Eye (tissue), 1 donor: ENCODE results near the gene GGT6.

Experiments
- DNase-seq: peaks from one replicate; pipeline ENCODE4 v3.0.0-alpha.2; 2015

Gene GGT6

DNA sequence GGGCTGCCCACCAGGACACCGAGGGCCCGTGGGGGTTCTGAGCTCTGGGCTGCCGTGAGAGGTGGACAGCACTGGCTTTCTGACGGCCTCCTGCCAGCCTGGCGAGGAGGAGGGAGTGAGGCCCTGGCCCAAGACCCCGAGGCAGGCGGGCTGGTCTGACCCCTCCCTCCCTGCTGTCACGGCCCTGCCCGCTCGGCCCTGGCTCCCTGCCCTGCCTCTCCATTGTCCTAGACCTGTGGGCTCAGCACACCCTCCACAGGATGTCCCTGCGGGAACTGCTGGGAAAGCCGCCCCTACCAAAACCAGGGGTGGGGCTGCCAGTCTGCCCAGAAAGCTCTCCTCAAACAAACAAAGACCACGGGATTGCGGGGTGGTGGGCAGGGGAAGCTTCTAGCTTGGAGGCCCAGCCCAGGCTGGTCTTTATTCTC, 41.0 kb downstream of the GGT6 start:
- DNase-seq = peak; percentile 60

DNA sequence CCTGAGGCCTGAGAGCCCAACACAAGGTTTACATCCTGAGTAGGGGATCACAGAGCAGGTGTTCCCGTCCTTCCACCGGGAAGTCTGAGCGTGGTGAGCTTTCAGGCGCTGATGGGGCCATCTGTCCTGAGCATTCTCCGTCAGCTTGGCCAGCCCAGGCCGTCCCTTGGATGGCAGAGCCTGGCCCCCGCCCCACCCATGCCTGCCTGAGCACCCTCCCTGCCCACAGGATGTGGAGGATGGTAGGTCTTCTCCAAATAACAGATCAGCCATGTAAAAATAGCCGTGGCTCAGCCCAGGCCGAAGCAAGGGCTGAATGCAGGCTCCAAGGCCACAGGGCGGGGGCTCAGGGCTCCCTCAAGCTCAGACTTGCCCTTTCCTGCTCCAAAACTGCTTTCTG, 41.5 kb downstream of the GGT6 start:
- no peak for DNase-seq

DNA sequence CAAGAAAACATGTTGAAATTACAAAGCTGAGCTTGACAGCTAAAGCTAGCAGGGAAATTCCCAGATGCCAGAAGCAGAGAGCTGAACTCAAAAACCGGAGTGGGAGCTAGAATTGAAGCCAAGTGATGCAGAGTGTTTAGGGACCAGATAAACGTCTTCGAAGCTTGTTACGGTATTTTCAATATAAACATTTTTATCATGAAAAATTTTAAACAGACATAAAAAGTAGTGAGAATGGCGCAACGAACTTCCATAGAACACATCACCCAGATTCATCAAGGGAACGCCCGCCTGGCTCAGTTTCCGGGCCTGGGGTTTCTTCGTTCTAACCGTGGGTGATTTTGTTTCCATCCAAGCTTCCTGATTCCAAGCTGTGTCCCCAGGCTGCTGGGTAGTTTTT, 43.6 kb downstream of the GGT6 start:
- peak; percentile 67 for DNase-seq

DNA sequence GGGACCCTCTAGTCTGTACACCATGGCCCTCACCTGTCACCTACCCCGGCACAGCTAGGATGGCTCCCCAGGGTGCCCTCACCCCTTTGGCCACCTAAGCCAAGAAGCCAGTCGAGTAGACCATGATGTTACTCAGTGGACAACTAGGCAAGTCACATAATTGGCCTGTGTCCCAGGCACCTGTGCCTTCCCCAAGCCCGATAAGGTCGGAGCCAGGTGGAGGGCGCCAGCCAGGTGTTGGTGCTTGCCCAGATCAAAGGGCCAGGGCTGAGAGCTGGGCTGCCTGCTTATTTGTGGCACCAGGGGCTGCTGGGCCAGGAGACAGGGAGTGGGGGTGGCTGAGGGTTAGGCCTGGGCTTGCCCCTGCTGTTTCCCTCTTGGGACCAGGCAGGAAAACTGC, 44.9 kb downstream of the GGT6 start:
- no peak for DNase-seq

DNA sequence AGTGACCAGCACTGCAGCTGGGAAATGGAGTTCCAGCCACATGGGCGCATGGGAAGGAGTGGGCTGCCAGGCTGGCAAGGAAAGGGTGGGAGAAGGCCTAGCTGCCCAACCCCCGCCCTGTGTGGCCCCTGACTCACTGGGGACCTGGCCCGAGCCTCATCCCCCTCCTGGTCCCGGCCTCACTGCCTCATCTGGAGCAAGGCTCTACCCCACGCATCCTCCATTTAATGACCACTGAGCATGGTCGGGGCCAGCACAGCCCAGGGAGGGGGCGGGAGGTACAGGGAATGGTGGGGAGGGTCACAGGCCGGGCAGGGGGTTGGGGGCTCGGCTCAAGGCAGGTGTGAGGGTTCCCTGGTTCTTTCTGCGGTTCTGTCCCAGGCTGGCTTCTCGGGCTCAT, 45.6 kb downstream of the GGT6 start:
- no peak for DNase-seq

DNA sequence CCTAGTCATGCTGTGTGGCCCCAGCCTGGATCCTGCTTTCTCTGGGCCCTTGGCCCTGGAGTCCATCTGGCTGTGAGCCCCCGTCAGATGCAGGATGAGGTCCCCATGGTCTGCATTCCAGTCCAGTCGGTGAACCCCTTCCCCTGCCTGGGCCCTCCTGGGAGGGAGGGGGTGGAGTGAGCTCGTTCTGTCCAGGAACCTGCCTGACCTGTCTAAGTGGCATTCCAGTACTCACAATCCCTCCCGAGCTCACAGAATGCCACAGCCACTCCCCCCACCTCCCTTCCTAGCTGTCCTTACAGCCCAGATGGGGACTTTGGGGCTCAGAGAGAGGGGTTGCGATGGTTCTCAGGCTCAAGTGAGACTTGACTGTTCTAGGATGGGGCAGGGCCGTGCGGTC, 46.2 kb downstream of the GGT6 start:
- DNase-seq = no peak

DNA sequence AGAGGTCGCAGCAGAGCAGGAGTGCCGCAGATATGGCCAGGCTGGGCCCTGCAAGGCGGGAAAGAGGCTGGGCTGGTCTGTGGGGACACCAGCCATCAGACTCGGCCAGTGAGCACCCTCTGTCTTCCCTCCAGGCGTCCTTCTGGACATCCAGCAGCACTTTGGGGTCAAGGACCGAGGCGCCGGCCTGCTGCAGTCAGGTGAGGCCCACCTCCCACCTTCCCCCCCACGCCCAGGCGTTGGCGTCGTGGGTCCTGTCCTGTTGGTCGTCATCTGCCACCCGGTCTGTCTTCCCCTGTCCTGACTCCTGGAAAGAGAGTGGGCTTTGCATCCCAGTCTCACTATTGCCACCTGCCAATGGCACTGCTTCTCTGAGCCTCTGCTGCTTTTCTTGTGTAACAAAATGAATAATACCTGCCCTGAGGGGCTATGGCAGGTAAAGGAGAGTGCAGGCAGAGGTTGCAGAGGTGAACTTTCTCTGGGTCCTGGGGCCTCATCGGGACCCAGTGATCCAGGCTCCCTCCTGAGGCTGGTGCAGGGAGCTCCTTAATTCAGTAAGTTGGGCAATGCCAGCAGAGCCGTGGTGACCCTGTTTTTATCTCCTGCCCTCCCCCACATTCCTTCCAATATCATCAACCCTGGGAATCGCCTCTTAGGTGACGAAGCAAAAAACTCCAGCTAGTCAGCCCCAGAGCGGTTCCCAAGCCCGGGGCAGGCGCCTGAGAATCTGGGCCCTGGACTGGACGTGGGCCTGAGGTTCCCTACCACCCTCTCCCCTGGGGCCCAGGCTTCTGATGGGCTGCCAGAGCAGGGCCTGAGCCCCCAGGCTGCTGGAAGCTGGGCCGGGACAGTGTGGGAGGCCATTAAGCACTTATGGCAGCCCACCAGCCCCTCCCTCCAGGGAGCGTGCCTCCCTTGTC, 47.0 kb downstream of the GGT6 start:
- DNase-seq = no peak

DNA sequence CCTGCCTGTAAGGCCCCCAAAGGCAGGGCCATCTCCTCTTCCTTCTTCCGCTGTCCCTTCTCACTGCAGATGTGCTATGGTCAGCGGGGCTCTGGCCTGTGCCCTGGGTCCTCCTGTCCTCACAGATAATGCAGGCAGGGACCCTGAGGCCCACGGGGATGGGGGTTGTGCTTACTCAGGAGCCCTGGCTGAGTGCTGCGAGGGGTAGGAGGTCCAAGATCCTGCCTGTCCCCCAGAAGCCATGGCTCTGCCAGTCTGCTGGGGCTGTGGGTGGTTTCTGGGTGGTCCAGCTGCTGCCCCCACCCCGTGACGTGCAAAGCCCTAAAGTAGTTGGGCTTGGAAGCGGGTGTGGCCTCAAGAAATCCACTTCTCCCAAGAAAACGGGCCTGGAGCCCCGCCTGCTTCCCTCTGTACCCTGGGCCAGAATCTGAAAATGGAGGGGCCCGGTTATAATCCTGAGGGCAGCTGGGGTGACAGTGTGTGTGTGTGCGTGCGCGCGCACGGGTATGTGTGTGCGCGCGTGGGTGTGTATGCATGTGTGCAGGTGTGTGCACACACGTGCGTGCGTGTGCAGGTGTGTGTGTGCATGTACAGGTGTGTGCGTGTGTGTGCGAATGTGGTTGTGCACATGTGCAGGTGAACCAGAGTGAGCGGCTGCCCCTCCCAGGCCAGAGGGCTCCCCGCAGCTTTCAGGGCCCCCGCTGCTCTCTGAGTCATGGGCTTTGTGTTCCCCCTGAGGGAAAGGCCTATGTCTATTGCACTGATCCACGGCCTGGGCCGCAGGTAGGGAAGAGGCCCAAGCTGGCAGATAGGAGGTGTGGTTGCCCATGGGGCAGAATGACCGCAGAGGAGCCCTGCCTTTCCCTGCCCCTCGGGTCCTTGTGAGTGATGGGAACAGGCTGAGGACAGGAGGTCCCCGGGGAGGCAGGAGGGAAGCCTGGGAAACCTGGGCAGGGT, 47.9 kb downstream of the GGT6 start:
- DNase-seq = no peak

DNA sequence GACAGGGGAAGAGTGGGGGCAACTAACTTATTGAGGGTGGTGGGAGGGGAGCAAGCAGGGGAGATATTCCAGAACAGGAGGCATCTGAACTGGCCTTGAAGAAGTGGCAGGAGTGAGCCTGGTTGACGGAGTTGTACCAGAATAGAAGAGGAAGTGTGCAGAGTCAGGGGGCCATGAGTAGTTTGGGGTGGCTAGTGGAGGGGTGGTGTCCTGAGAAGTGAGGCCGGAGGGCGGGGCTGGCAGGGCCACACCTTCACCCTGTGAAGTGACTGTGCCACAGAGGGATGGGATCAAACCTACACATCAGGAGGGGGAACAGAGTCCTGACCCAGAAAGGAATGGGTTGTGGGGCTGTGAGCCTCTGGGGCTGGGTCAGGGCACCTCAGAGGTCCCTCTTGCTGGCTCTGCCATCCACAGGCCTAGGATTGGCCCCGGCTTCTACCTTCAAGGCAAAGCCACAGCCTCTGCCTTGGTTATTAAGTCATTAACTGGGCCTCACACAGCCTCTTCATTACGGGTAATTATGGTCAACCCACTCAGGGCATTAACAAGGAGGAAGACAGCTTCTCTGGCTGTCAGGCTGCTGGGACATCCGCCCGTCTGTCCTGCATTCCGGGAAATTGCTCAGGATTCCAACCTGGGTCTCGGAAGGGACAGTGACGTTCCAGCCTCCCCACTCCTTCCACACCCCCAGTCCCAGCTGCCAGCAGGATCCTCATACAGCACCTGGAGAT, 49.0 kb downstream of the GGT6 start:
- DNase-seq = no peak

DNA sequence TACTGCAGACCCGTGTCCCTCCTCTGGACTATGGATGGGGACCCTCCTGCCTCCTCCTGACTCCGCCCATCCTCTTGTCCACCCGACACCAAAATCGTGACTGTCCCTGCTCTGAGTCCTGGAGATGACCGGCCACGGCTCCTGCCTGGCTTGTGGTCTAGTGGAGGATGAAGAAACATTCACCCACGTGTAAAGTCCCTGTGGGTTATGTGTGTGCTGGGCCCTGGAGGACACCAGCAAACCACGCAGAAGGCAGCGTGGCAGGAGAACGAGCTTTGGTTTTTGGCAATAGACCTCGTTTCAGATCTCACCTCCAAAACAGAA, 49.8 kb downstream of the GGT6 start:
- DNase-seq = no peak

DNA sequence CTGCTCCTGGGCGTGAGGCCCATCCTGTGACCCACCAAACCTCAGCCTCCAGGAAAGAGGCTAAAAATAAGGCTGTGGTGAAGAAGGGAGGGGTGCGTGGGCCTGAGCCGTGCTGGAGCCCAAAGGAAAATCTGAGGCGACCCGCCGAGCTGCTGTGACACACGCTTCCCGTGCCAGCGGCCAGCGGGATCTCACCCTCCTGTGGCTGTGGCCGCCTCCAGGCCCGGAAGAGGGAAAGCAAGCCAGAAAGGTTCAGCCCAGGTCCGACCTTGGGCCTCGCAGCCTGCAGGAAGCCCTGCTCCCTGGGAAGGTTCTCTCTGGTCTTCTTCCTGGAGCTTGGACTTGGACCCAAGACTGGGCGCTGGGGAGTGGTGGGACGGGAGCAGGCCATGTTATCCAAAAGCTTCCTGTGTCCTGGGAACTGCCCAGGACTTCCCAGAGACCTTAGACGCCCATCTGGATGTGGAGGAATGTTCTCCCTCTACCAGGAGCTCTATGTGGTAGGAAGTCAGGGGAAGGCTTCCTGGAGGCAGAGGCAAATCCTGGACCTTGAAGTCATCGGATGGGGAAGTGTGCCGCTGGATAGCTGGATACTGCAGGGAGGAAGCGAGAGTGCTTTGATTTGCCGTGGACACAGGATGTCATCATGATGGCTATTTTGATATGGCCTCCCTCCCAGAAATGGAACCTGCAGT, 50.3 kb downstream of the GGT6 start:
- no peak for DNase-seq

DNA sequence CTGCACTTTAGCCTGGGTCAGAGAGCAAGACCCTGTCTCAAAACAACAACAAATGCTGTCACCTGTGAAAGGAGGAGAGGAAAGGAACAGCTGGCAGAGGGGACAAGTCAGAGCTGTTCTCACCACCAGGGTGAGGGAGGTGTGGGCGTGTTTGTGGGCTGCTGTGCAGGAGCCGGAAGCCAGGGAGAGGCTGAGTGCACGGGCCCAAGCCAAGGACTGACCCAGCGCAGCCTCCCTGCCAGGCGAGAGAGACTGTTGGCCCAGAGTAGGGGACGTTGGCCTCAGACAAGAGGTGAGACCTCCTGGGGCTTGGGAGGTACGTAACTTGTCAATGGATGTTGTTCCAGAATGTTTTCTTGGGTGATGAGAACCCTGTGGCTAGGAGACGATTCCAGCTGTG, 51.0 kb downstream of the GGT6 start:
- DNase-seq = no peak

DNA sequence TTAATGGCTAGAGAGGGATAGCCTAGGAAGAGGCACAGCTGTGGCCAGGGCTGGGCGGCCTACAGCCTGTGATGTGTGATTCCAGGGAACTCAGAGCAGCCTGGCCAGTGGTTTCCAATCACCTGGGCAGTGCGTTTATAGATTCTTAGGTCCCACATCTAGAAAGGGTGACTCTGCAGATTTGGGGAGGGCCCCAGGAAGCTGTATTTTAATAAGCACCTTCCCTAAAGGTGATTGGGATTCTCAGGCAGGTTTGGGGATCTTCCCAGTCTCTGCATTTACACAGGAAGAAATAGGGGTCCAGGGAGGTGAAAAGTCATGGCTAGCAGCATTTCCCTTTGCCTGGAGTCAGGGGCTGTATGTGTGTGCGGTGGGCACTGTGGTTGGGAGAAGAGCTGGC, 52.2 kb downstream of the GGT6 start:
- DNase-seq = no peak

DNA sequence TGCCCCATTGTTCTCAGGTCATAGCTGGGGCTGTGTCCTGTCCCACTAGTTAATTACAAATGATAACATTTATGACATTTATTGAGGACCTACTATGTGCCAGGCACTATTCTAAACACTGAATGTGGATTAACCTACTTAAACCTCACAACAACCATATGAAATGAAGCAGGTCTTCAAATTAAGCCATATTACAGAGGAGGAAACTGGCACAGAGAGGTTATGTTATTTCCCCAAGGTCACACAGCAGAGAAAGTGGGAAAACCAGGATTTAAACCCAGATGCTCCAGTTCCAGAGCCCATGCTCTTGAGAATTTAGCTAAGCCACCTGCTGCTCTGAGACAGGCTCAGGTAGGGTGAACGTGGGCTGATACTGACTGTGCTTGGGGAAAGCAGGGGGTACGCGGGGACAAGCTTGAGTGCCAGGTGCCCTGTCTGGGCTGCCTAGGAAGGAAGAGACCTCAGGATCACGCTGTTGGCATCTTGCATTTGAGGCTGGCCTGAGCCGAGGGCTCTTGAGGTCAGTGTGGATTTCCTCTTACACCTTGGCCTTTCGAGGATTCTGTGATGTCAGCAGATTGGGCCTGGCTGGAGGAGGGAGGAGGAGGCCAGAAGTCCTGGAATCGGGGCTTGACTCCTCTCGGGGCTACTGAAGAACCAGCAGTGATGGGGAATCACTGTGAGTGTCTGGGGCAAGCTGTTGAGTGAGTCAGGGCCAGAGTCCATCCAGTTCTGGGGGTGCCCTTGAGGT, 52.8 kb downstream of the GGT6 start:
- no peak for DNase-seq
